Activated CD4-positive, alpha-beta T cell treated with anti-CD3 and anti-CD28 coated beads, Interleukin-2, amount 50 U/mL, for 16 hours (primary cell): Measurements from ENCODE around the gene CALHM2.
"Not testable (repeated sequence)": the region's sequence is repeated elsewhere in the genome, so short reads cannot be mapped to it uniquely, and the experiment has no call there.

Experiments
- DNase-seq: peaks from one replicate; pipeline ENCODE4 v3.0.0-alpha.2; 2020

CALHM2 gene, protein sequence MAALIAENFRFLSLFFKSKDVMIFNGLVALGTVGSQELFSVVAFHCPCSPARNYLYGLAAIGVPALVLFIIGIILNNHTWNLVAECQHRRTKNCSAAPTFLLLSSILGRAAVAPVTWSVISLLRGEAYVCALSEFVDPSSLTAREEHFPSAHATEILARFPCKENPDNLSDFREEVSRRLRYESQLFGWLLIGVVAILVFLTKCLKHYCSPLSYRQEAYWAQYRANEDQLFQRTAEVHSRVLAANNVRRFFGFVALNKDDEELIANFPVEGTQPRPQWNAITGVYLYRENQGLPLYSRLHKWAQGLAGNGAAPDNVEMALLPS

DNA sequence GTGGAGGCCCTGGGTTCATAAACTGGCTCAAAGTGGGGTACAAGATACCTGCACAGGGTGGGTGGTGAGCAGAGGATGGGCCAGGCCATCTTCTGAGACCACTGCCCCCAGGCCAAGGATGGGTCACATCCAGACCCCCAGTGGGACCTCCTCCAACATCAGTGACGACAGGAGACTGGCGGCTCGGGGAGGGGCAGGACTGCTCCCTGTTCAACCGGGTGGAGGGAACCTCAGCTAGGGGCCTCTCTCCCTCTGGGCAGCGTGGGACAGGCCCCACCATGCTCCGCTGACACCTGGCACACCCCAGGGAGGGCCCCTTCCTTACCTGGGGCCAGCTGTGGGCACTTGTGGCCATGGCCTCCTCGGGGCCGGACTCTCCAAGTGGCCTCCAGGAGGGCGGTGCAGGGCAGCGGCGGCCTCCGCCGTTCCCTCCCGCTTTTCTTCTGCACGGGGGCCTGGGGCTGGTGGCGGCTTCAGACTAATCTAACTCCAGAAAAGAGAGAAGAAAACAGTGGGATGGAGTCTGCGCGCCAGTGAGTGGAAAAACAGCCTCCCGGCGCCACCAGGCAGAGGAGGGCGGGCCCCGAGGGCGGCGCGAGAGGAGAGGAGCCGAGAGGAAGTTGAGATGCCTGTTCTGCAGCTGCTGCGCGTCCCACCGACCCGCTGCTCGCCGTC lies at the start of gene CALHM2:
CALHM2 (minus strand) TSS at position 540 of the 675 bp plus-strand sequence. CDS start 2,429 bp downstream, outside the sequence.
- DNase-seq, result peak; percentile 49

DNA sequence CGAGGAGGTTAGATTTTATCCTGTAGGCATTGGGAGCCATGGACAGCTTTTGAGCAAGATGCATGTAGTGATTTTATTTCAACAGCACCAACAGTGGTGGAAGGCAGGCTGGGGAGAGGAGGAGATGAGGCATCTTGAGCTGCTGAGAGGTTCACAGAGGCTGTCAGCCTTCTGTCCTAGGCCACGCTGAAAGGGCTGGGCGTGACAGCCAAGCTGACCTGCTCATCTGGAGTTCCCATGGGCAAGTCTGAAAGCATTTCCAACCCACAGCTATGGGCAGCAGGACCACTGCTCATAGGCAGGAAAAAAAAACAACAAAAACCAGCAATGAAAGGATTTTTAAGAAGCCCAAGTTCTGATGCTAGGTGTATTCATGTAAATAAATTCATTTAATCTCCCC lies 49.0 kb upstream of the CALHM2 start:
- no peak for DNase-seq

DNA sequence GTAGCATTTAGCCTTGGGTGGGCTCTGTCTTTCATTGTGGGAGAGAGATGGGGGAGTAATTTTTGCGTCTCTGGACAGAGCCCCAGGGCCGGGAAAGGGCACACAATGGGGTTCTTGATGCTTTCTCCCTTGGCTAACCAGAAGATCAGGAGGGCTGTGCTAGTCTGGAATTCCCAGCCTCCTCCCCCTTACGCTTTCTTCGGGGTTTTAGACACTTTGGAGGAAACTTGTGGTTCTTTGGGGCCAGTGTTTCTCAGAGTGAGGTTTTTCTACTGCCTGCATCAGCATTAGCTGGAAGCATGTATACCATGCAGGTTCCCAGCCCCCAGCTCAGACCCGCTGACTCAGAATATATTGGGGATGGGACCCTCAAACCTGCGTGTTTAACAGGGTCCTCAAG lies 48.3 kb upstream of the CALHM2 start:
- no peak for DNase-seq

DNA sequence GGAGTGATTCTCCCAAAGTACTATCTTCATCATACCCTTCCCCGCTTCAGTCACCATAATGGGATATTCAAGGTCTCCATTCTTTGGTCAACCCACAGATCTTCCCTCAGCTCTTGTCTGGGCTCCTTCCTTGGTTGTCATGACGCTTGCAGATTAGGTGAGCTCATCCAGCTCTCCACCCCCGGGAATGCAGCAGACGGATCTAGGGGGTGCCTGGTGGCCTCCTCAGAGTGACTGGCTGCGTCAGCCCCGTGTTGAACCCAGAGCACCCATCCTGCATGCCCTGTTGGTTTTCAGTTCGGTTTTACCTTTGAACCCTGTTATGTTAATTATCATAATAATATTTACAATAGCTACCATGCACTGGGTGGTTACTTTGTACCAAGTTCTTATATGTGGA lies 47.7 kb upstream of the CALHM2 start:
- DNase-seq, result no peak

DNA sequence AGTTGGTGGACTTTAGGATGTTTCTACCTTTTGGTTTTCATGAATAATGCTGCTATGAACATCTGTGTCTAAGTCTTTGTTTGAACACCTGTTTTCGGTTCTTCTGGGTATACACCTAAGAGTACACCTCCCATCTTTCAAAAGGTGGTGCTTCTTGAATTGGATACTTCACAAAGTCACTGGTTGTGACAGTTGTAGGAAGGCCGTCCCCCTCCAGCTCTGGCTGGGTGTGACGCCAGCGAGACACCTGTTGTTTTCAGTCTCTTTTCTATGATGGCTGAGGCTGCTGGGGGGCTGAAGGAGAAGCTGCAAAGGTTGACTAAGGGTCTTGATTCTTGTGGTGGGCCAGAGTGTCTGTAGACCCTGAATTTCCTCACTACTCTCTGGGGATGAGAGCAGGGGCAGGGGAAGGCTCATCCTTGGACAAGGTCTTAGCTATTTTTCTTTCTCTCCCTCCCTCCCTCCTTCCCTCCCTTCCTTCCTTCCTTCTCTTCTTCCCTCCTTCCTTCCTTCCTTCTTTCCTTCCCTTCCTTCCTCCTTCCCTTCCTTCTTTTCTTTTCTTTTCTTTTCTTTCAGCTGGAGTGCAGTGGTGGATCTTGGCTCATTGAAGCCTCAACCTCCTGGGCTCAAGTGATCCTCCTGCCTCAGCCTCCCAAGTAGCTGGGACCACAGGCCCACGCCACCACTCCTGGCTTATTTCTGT lies 46.9 kb upstream of the CALHM2 start:
- no peak for DNase-seq

DNA sequence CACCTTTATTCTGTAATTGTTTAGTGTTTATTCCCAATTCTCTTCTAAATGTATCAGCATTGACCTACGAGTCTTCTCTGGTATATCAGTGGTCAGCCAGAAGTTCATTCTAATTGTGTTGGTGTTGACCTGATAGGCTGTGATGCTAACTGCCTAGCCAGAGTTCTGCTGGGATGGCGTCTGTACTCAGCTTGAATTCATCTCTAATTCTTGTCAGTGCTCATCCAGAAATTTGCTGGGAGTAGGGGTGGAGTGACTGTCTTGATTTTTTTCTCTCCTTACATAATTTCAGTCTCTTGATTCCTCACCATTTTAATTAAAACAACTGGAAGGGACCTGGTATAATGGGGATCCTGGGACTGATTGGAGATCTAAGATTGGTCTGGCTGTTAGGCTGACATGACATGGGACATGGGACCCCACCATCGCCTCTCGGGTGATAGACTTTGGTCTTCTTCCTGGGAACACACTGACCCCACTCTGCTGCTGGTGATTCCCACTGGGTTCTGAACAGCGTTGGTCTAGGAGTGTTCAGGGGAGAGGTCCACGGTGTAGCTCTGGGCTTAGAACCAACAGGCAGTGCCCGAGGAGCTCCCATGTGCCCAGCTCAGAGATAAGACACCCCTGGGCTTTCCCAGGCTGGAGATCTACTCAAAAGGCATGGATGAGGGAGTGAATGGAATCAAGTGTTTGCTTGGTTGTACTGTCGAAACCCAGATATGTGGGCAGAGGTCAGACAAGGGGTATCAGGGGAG lies 45.2 kb upstream of the CALHM2 start:
- DNase-seq, result no peak

DNA sequence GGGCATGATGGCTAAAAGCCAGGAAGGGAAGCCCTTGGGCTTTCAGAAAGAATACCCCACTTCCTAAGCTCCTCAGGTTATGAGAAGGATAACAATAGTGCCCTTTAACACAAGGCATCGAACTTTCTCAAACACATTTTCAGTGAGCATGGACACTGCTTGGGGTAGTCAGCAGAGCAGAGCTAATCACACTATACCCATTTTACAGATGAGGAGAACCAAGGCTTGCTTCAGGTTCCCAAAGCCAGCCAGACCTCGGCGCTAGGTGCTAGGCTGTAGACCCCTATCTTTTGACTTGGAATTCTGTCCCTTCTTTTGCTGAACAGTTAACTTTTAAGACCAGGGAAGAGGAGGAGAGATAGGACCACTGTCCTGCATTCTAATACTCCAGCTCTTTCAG lies 43.2 kb upstream of the CALHM2 start:
- DNase-seq, result no peak

DNA sequence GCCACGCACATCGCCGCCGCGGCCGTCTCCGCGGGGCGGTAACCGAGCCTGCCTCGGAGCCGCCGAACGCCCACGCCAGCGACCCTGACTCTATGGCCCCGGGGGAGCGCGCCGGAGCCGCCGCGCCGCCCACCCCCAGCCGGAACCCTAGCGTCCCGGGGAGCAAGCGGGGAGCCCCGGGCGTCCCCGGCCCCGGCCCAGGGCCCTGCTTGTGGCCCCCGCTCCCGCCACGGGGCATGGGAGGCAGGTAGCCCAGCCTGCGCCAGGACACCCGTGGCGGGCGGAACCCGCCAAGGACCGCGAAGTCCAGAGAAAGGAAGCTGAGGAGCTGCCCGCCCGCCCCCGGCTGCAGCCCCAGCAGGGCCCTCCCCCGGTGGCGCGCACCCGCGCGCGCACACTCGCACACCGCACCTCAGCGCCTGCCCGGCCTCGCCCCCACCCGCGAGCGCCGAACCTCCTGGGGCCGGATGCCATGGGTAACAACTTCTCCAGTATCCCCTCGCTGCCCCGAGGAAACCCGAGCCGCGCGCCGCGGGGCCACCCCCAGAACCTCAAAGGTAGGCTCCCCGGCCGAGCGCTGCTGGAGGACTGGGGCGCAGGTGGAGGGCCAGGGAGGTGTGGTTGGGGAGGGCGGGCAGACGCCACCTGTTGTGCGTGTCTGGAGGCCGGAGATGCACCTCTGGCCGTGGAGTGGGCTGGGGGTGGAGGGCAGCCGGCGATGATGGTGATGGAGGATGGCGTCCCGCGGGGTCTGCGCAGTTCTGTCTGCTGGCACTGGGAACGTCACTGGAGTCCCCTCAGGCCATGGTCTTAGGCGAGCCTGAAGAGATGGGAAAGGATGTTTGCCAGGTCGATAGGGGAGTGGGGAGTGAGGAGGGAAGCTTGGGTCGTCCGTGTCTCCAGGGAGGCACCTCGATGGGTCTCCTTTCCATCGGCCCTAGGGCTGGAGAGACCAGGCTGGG lies 42.0 kb upstream of the CALHM2 start:
- DNase-seq, result peak; percentile 14

DNA sequence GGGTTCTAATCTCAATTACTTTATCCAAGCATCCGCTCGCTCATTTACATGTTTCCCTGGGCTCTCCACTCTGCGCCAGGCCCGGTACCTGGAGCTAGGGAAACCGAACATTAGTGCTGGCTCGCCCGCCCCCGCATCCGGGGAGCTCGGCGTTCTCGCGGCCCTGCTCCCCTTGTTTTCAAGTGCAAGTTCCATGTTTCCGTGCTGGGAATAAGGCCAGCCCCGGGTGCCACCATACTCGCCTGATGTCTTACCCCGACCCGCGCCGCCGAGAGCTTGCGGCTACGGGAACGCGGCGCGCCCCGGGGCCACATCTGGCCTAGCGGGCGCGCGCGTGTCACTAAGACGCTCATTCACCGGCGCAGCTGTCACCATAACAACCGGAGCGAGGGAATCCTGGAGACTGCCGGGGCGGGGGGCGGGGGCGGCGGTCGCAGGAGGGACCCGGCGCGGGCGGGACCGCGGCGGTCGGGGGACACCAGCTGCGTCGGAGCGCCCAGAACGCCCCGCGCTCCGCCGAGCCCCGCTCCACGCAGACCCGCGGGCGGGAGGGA lies 41.3 kb upstream of the CALHM2 start, which contains the start of gene NEURL1:
NEURL1 (plus strand) TSS at position 344 of the 554 bp plus-strand sequence. CDS start 683 bp downstream, outside the sequence.
- no peak for DNase-seq

DNA sequence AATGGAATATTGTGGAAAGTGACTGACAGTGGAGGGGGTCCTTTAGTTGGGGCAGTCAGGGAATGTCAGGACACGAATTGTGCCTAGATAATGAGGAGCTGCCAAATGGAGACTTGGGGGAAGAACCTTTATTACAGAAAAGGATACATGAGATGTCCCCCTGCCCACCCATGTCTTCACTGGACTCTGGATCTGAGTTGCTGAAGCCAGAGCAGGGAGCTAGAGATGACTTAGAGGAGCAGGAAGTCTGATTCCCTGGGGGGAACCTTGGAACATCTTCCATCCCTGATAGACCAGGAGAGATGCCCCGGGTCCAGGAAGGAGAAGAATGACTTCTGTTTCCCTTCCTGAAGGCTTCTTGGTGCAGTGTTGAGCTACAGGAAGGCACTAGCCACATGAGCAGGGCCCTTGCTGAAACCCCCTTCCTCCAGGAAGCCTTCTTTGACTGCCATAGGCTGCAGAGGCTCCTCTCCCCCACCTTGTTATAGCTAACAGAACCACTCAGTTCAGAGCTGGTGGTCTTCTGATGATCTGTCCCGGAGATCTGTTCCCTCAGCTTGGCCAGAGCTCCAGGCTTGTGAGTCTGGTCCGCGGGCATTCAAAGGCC lies 40.6 kb upstream of the CALHM2 start:
- no peak for DNase-seq

DNA sequence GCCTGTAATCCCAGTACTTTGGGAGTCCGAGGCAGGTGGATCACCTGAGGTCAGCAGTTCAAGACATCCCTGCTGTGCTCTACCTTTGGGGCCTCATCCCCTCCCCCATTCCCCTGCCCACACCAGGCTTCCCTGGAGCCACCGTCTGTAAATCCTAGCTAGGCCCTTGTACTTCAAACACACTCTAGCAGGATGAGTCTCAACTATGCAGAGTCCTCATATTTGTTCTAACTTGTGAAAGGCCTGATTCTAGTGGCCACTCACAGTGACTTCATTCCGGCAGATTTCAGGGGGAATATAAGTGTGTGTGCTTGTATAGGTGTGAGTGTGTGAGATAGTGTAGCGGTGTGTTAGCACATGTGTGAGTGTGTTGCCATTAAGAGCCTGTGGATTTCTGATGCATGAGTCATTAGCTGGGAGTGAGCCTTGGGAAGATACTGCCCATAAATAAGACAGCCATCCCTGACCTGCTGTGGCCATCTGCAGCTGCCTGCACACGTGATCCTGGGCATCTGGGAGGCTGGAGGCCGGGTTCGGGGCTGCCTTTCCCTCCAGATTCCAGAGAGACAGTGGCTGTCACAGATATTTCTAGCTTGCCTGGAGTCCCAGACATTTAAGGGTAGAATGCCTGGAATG lies 39.7 kb upstream of the CALHM2 start:
- no peak for DNase-seq

DNA sequence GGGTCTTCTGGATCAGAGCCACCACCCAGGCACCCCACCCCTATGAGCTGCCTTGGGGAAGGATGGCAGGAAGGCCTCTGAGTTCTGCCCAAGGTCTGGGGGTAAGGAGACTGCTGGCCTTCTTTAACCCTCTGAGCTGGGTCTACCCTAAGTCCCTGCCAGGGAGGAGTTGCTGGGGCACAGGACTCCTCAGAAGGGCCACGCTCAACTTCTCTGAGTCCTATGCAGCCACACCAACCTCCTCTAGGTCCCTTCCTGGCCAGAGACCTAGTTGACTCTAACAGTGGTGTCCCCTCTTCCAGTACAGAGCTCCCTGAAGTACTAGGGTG lies 38.8 kb upstream of the CALHM2 start:
- DNase-seq, result no peak

DNA sequence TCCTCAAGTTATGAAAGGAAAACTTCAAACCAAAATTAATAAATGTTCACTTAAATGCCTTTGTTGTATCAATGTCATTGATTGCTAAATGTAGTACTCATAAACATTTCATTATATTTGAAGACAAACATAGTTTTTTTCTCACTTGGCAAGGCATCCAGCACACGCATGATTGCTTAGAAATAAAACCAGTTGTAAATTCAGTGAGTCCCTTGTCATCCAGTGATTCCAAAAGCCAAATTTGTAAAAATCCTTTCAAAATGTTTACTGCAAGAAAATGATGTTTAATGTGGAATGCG lies 35.2 kb upstream of the CALHM2 start:
- DNase-seq, result no peak

DNA sequence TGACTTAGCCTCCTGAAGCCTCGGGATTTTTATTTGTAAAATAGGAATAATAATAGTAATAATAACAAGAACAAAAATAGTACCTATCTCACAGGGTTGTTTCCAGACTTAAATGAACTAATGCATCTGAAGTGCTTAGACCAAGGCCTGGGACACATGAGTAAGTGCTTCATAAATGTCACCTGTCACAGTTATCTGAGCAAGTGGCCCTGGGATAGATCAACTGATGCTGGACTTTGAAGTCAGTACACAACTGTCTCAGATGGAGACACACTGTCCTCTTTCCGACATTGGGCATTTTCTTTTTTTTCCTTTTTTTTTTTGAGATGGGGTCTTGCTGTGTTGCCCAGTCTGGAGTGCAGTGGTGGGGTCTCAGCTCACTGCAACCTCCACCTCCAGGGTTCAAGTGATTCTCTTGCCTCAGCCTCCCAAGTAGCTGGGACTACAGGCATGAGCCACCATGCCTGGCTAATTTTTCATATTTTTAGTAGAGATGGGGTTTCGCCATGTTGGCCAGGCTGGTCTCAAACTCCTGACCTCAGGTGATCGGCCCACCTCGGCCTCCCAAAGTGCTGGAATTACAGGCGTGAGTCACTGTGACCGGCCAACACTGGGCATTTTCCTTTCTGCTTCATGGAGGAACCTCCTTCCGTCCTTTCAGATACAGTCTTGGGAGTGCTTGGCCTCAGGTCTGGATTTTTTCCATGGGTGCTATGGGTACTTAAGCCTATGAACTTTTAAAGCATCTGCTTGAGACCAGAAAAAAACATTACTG lies 34.7 kb upstream of the CALHM2 start:
- DNase-seq, result not testable (repeated sequence)

DNA sequence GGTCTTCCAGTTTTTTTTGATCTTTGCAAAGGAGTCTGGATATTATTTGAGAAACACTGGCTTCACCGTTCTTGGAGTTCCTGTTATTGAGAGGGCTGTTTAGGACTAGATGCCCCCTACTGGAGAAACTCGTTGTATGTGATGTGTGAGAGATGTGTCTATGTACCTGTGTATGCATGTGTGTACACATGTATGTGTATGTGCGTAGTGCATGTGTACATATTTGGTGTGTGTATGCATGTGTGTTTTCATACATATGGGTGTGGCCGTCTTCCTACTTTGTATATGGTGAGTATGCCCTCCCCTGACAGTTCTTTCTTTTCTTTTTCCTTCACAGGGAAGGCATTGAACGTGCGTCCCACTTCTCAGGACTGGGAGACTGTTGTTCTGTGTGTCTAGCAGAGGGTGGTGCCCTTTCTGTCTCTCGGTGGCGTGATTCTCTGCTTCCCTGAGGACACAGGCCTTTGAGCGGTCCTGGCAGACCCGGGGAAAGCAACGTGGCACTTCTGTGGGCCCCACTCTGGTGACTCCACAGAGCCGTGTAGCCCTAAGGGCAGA lies 29.9 kb upstream of the CALHM2 start:
- DNase-seq, result peak; percentile 67

DNA sequence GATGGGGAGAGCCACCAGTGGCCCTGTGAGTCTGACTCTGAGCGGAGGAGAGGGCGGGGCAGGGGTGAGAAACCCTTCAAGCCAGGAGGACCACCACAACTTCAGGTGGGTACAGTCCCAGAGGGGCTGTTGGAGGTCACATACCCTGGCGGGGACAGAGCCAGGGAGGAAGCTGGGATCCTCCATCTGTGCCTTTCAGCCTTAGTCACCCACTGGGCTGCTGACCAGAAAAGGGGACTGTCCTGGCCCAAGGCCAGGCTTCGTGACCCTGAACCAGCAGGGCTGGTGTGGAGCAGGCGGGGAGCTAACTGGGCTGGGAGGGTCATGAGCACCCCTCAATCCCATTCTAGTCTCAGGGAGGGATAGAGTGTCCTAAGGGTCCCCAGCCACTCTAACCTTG lies 28.4 kb upstream of the CALHM2 start:
- no peak for DNase-seq

DNA sequence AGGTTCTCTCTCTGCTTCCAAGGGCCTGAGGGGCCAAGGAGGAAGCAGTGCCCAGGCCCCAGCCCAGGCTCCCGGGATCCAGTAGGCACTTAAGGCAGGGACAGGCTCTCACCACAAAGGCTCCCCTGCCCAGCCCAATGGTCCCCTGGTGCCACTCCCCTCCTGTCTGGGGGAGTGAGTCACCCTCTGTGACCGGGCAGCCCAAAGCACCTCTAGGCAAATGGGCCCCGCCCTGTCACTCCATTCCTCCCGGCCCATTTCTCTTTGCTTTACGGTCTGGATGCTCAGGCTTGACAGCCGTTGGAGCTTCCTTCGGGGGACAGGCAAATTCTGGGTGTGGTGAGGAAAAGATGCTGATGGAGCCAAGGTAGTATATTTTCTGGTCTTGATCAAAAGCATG lies 27.0 kb upstream of the CALHM2 start, which contains the start of gene CALHM3:
CALHM3 (minus strand) TSS at position 106 of the 400 bp plus-strand sequence. CDS start 208 bp downstream, outside the sequence.
- DNase-seq, result no peak

DNA sequence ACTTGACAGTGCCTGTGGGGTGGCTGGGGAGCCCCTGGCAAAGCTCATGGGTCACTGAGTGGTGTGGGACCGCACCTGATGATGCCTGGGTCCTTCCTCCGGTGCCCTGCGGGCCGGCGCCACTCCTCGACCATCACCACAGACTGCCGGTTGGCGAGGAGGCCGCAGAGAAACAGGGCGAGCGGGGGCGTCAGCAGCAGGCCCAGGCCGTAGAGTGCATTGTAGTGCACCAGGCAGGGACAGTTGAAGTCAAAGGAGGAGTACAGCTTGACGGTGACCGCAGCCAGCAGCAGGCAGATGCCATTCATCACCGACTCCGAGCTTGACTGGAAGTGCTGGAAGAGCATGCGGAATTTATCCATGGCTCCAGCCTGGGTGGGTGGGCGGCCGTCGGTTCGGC lies 26.5 kb upstream of the CALHM2 start:
- DNase-seq, result no peak

DNA sequence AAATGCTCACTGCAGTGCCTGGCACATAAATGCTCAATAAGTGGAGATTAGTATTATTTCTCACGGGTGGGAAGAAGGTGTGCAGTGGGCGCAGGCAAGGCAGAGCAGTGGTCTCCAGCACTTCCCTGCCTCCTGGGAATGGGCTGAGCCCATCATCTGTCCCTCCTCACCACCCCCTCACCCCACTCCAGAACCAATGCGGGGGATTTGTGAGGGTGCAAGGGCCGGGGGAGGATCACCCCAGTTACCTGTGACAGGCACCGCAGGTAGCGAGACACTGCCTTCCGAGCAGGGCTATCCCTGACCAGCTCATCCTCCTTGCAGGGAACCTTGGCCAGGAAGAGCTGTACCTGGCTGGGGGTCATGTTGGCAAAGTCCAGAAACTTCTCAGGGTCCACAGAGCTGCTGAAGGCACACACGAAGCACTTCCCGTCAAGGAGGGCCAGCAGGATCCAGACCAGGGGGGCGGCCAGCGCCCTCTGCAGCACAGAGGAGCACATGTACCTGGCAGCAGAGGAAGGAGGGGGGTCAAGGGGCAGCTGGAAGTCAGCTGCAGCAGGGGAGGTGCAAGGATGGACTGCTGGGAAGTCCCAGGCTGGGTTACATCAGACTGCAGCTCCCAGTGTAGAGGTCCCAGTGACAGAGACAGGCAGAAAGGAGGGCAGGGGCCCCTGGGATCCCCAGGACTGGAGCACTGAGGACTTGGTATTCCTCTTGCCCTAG lies 24.0 kb upstream of the CALHM2 start:
- no peak for DNase-seq
